Islet precursor cell (in vitro differentiated cells): Measurements from ENCODE around the gene PPM1H.

Experiments
- DNase-seq: peaks from one replicate; pipeline ENCODE4 v3.0.0-alpha.2; 2018

Gene PPM1H

GRCh38 chr12:62701492-62701891 lies 233.5 kb downstream of the PPM1H start:
- DNase-seq, result peak; percentile 86

DNA sequence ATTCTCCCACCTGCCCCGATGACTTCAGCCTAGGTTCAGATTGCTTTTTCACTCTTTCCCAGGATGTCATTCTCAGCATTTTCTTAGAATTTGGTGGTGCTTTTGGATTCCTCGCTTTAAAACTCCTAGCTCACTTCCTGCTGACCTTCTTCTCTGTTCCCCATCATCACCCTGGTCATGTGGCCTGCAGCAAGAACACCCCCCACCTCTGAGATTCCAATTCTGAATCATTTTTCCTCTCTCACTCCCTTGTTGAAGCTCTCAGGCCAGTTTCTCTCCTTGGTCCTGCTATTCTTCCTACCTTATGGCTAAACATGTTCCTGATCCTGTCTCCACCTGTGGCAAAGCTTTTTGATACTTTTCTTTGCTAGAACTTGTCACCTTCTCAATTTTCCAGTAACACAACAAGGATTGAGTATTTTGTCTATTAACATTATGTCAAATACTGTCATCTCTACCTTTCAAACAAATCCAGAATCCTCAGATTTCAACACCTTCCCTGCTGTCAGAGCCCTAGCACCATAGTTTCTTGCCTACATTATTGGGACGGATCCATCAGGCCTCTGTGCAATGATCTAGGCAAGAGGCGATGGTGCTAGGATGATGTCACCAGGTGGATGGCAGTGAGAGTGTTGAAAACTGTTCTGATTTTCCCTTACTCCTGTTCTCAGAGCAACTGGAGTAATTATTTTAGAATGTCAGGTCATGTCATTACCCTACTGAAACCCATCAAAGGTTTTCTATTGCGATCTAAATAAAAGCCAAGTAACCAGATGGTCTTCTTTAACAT lies 234.7 kb downstream of the PPM1H start:
- DNase-seq, result no peak

DNA sequence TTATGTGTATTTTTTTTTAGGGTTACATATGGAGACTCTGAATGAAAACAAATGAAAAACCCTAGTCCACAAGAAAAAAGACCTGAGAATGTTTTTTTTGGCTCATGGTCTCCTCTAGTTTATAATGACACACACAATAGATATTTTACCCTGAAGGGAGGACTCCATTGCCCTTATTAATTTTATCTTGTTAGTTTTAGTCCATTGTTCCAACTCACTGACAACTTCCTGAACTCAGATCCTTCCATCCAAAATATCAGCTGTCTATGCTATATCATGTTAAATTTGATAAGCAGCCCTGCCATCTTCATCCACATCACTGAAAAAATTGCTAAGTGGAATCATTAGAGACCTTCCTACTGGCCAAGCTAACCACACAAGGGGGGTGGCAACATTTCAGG lies 236.2 kb downstream of the PPM1H start:
- DNase-seq, result no peak

- DNase-seq, result no peak
Observed at GRCh38 chr12:62697893-62698292, 237.1 kb downstream of the PPM1H start.

DNA sequence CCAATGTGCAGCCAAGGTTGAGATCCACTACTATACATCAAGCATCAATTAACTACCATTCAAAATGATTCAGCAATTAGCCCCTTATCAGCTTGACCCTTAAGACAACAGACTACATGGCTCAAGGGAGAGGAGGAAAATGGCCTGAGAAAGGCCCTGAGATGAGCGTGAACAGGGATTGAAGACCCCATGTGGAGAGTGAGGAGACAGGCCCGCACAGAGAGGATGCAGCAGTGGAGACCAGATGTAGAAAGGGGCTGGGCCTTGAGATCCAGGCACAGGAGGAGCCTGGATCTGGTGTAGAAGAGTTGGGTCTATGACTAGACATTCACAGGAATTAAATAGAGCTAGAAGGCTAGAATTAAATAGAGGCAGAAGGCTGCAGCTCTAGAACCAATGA lies 239.3 kb downstream of the PPM1H start:
- DNase-seq, result no peak

- DNase-seq, result no peak
Observed at GRCh38 chr12:62694632-62695031, 240.3 kb downstream of the PPM1H start.

DNA sequence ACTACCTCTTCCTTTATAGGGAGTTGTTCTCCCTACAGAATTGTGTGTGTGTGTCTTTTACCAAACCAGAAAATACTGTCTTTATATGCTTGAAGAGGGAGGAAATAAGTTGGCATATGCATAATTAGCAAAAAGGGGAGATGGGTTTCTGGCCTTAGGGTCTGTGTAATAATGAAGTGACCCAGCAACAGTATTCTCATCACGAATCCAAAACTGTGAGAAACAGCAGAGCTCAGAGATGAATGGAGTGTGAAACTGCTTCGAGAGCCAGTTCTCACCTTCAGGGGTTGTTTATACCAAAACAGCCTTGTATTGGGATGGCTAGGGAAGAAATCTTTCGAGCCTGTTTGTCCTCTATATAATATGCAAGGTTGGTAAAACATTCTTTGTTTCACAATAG lies 240.8 kb downstream of the PPM1H start:
- no peak for DNase-seq

DNA sequence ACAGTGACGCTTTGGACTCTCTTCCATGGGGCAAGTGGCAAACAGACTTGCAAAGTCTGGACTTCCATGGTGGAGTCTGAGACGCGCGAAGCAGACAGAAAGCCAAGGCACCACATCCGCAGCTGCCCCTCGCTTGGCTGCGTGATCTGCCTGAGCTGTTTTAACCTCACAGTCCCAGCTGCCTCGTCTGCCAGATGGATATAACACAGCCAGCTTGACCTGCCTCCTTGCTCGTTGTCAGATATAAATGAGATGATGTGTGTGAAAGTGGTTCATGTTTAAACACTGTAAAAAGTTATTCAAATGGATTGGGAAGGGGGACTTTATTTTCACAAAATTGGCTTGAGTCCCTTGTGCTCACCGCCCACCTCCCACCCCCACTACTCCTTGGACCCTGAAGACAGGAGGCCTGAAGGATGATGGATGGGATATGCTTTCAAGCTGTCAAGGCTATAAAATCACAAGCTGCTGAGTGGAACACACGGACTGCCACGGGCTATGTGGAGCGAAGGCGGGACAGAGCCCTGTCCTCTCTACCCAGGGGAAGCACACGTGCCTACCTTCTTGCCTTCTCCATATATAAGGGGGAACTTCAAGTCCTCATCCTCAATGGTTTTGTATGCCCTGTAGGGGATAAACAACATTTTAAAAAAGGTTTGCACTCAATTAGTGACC lies 241.4 kb downstream of the PPM1H start:
- DNase-seq, result no peak

- no peak for DNase-seq
Observed at GRCh38 chr12:62692884-62693283, 242.1 kb downstream of the PPM1H start.

GRCh38 chr12:62691309-62691708 lies 243.6 kb downstream of the PPM1H start:
- no peak for DNase-seq

GRCh38 chr12:62689042-62689839 lies 245.7 kb downstream of the PPM1H start:
- no peak for DNase-seq

DNA sequence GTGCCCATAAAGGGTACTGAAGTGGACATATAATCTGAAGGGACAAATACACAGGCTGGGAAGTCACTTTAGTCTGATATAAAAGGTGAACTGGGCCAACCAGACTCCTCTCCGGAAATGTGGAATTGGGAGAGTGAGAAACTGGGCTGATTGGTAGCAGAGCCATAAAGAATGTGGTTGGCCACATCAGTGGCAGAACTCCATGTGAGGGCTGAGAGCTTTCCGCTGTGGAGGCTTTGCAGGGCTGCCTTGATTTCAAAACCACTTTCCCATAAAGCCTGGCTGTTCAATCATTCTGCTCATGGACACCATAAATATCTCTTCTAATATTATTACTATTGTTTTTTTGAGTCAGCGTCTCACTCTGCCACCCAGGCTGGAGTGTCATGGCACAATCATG lies 248.0 kb downstream of the PPM1H start:
- DNase-seq, result no peak

DNA sequence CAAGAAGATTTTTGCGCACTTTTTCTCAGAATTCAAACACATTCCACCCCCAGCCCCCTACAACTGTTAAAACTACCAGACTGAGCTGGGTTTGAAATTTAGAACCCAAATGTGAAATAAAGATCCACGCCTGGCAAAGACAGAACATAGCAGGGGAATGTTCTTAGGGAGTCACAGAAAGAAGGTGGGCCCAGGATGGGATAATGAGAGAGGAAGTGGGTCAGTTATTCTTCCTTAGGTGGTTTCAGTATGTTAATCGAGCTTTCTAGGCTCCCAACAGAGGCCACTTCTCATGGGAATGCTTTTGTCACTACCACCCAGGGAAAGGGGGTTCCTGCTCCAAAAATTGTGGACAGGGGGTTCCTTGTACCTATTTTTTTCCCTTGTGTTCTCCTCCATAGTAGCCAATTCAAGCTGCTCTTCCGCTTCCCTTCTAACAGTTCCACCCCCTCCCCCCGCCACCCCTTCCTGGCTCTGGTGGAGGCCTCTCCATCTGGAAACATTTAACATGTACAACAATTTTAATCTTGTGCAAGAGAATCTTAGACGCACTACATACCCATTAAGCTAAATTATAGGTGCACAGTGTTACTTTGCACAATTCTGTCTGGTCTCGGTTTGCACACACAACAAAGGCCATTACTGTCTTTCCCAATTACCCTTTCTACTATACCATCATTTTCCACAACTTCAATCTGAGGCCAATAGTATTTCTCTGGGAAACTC lies 250.2 kb downstream of the PPM1H start:
- DNase-seq, result peak; percentile 59

DNA sequence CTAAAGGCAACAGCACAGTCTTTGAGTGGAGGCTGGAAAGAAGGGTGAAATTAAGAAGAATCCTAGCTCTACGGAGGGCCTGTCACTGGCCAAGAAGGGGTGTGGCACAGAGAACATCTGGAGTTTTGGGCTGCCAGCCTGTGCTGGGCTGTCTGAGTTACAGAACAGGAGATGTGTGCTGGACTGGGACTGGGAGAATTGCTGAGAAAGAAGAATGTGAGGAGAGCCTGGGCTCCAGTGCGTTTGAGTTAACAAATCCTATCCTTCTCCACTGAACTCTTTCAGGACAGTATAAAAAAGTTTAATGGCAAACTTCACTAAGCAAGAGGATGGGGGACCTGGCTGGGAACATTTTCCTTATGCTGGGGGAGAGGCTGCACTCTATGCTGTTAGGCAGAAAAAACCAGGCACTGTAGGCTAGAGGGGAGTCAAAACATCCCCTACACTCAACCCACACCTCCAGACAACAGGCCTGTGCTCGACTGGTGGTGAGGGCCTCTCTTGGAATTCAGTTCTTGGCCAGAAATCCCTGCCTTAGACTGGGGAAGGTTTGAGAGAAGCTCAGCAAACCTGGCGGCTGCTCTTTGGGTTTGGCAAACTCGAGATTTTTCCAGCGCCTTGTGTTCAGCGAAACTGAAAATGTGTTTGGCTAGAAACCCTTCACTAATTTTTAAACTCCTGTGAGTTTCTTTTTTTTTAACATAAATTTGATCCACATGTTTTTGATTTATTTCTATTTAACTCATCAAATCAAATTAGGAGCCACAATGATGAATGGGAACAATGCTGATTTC lies 251.0 kb downstream of the PPM1H start:
- DNase-seq, result peak; percentile 54

DNA sequence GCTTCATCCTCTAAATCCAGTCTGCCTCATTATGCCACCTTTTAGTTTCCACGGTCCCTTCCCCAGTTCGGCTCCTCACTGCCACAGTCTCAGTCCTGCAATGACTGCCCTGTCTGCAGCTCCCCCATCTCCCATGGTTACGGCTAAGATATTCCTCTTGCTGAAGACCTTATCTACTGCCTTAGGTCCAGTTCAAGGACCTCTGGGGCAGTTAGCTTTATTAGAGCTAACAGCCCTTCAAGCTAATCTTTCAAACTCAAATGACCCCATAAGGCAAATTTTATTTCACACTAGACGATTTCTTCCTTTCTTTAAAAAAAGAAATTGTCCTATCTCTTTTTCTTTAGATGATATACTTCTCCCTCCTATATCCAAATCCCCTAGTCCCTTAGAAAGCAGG lies 253.6 kb downstream of the PPM1H start:
- DNase-seq, result no peak

GRCh38 chr12:62679608-62680007 lies 255.3 kb downstream of the PPM1H start:
- no peak for DNase-seq

DNA sequence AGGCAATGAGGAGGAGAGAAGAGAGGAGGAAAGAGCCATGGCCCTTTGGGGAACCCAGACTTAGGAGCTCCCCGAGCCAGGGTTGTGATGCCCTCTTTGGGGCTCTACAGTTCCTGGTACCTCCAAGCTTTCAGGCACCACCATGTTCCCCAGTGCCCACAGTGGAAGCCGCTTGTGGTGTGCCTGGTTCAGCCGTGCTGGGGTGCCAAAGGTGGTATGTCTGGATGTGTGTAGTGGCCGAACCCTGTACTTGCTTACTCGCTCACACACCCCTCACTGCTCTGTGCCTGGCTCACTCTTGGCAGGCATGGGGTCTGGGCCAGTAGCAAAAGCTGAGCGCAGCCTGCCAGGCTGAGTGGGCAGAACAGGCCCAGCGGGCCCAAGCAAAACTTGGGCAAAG lies 257.6 kb downstream of the PPM1H start:
- DNase-seq, result no peak

DNA sequence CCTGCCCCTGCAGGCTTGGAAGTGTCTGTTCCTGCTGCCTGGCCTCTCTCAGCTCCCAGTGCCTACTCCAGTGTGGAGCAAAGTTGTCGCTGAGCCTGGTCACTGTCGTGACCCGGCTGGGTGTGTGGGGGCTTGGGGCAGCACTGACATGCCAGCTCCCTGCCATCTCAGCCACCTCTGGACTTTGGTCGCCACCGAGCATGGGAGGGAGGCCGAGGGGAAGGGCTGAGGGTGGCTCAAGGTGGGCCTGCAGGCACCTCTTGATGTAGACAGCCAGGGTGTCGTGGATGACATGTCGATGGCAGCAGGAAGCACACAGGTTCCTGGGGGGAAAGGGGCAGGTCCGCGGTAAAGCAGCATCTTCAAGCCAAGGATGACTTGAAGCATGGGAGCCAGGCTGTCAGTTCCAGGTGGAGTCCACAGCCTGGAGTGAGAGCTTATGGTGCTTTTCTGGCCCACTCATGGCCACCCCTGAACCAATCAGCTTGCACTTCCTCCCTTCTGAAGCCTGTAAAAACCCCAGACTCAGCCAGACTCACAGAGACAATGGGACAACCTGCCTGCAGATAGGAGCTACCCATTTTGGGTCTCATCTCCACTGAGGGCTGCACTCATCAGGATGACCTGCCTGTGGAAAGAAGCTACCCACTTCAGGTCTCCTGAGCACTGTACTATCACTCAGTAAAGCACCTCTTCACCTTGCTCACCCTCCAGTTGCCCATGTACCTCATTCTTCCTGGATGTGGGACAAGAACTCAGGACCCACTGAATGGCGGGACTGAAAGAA lies 258.2 kb downstream of the PPM1H start:
- no peak for DNase-seq

- DNase-seq, result no peak
Observed at GRCh38 chr12:62673028-62673815, 261.7 kb downstream of the PPM1H start.

DNA sequence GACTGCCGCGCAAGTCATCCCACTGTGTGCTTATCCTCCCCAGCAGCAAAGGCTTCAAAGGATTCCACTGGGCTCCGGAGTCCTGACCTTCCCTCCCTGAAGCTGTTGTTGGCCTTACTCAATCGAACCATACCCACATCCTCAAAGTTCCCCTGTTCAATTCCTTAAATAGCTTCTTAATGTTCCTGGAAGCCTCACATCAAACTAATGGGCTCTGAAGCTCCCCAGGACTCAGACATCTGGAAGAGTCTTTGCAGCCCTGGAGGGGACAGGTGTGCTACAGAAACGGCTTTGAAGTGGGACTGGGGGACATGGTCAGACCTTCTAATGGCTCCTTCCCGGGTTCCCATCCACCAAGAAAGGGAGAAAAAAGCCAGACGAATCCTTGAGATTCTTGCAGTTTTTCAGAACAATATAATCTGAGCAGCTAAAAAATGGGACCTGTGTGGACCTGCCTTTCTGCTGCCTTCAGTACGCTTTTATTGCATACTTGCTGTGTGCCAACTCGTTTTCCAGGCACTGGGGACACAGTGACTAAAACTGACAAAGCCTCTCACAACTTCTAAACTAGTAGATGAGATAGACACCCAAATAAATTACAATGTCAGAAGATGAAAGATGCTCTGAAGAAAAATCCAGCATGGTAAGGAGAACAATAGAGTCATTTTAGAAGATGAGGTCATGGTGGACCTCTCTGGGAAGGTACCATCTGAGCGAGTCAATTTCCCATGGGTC lies 263.8 kb downstream of the PPM1H start:
- DNase-seq, result peak; percentile 81
